ENCODE measurements around the gene TTYH1. TPM values are rescaled to one million over a fixed set of nuclear protein-coding genes. Genes with fewer than 3 reads are reported as not detected.

The TTYH1 gene
- total and polyA plus RNA-seq, 9 of the 15 experiments (the other 6 are each of a cell fraction or from before 2014, with no cell fraction given), result 0.08 TPM; not detected in 8

GRCh38 chr19:54373781-54374631 lies 41.3 kb upstream of the TTYH1 start (continued):
- TF ChIP-seq MEF2A (IDR thresholded peaks at IDR 0.05; ENCODE audit: control insufficient read depth, low read depth, low read length) (no peak), CEBPG (CRISPR knock-in tag; IDR thresholded peaks at IDR 0.05) (no peak), CEBPG (tag; conservative IDR thresholded peaks at IDR 0.05 in 1 of 2, IDR thresholded peaks at IDR 0.05 in 1 of 2) (peak in 1 of 2 experiments; percentile 52), ZNF217 (CRISPR knock-in tag; IDR thresholded peaks at IDR 0.05) (no peak), BHLHE40 (IDR thresholded peaks at IDR 0.05; ENCODE audit: low read length) (no peak), GABPB1 (CRISPR knock-in tag; IDR thresholded peaks at IDR 0.05) (no peak), ZNF253 (CRISPR knock-in tag; conservative IDR thresholded peaks at IDR 0.05) (no peak), ZNF764 (CRISPR knock-in tag; IDR thresholded peaks at IDR 0.05; ENCODE audit: low read depth) (no peak), FOSL1 (tag; conservative IDR thresholded peaks at IDR 0.05) (0 out of 2 replicates have a peak, but pooled peaks have one; percentile 39), VEZF1 (CRISPR knock-in tag; IDR thresholded peaks at IDR 0.05) (peak; percentile 15; the same call in 1 of the 2 replicates), RFX7 (CRISPR knock-in tag; IDR thresholded peaks at IDR 0.05) (no peak), HNRNPH1 (optimal IDR thresholded peaks at IDR 0.05; ENCODE audit: low read depth, low read length) (no peak), NFE2 (IDR thresholded peaks at IDR 0.05; ENCODE audit: low read depth) (peak; percentile 36; the same call in 1 of the 2 replicates), SREBF2 (CRISPR knock-in tag; IDR thresholded peaks at IDR 0.05) (no peak), NEUROD1 (IDR thresholded peaks at IDR 0.05; ENCODE audit: borderline replicate concordance, low read depth, low read length, partially characterized antibody) (no peak), RBBP5 (IDR thresholded peaks at IDR 0.05; ENCODE audit: borderline replicate concordance, insufficient read depth, low read length, poor library complexity, severe bottlenecking) (no peak), MTA3 (IDR thresholded peaks at IDR 0.05; ENCODE audit: borderline replicate concordance) (no peak), ZNF695 (CRISPR knock-in tag; IDR thresholded peaks at IDR 0.05) (no peak), ETV1 (tag; conservative IDR thresholded peaks at IDR 0.05; ENCODE audit: low read depth) (no peak)

Data from K562 (cell line).